ENCODE results near the gene MRPL49.

- TF ChIP-seq CTCF (IDR thresholded peaks at IDR 0.05; ENCODE audit: insufficient read depth, low read depth, low read length): no peak
- no peak for TF ChIP-seq EZH2 (IDR thresholded peaks at IDR 0.05; ENCODE audit: insufficient read depth, low read length)
Measured at GRCh38 chr11:65151331-65151899, 29.3 kb downstream of the MRPL49 start.

All from astrocyte (in vitro differentiated cells and primary cell).